CD4-positive, alpha-beta T cell treated with Interleukin-2 at 100 ng/mL for 4 hours (primary cell): Measurements from ENCODE around the gene OR6N2.

Experiments used
- DNase-seq: peaks from one replicate; pipeline ENCODE4 v3.0.0-alpha.2; 2020; ENCODE audit warnings: low spot score

The OR6N2 gene

GRCh38 chr1:158754420-158754819, 26.6 kb downstream of the OR6N2 start, which contains the start of gene OR6K6:
Gene OR6K6, plus strand, starts transcription at chr1:158754720. Its CDS starts 168 bp downstream, at chr1:158754888.
- DNase-seq: no peak

- no peak for DNase-seq
These were observed 28.8 kb downstream of the OR6N2 start for GRCh38 chr1:158752155-158752712.

GRCh38 chr1:158735848-158736247, 45.2 kb downstream of the OR6N2 start:
- DNase-seq: no peak

GRCh38 chr1:158732524-158732923, 48.5 kb downstream of the OR6N2 start:
- DNase-seq: no peak

- DNase-seq: no peak
These were observed 49.3 kb downstream of the OR6N2 start for GRCh38 chr1:158731707-158732106.

- DNase-seq: no peak
These were observed 50.6 kb downstream of the OR6N2 start for GRCh38 chr1:158730453-158730852.

GRCh38 chr1:158728510-158729225, 52.3 kb downstream of the OR6N2 start:
- no peak for DNase-seq

GRCh38 chr1:158724442-158724841, 56.6 kb downstream of the OR6N2 start:
- no peak for DNase-seq
